ENCODE measurements around the gene CLSTN1.
"Not testable (repeated sequence)": the region's sequence is repeated elsewhere in the genome, so short reads cannot be mapped to it uniquely, and the experiment has no call there.

GRCh38 chr1:9712767-9713166 is 111.0 kb downstream of the CLSTN1 start:
- TF ChIP-seq, protein P1, sequence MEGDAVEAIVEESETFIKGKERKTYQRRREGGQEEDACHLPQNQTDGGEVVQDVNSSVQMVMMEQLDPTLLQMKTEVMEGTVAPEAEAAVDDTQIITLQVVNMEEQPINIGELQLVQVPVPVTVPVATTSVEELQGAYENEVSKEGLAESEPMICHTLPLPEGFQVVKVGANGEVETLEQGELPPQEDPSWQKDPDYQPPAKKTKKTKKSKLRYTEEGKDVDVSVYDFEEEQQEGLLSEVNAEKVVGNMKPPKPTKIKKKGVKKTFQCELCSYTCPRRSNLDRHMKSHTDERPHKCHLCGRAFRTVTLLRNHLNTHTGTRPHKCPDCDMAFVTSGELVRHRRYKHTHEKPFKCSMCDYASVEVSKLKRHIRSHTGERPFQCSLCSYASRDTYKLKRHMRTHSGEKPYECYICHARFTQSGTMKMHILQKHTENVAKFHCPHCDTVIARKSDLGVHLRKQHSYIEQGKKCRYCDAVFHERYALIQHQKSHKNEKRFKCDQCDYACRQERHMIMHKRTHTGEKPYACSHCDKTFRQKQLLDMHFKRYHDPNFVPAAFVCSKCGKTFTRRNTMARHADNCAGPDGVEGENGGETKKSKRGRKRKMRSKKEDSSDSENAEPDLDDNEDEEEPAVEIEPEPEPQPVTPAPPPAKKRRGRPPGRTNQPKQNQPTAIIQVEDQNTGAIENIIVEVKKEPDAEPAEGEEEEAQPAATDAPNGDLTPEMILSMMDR (IDR thresholded peaks at IDR 0.05; ENCODE audit: borderline replicate concordance, extremely low read depth, low read length, poor library complexity, severe bottlenecking) = not testable (repeated sequence)
- not testable (repeated sequence) for TF ChIP-seq EZH2 (IDR thresholded peaks at IDR 0.05; ENCODE audit: borderline replicate concordance, low read depth, low read length, severe bottlenecking)
